NCI-H2196 (cell line): ENCODE results near the gene PTPRN2.
"Not testable (repeated sequence)": the region's sequence is repeated elsewhere in the genome, so short reads cannot be mapped to it uniquely, and the experiment has no call there.

Experiments used
- DNase-seq: peaks from one replicate; lab custom pipeline; 2025; ENCODE audit not compliant: unreplicated experiment; lab: John Stamatoyannopoulos, UW

The PTPRN2 gene

GRCh38 chr7:158471716-158472115 is 115.9 kb downstream of the PTPRN2 start:
- DNase-seq = no peak

DNA sequence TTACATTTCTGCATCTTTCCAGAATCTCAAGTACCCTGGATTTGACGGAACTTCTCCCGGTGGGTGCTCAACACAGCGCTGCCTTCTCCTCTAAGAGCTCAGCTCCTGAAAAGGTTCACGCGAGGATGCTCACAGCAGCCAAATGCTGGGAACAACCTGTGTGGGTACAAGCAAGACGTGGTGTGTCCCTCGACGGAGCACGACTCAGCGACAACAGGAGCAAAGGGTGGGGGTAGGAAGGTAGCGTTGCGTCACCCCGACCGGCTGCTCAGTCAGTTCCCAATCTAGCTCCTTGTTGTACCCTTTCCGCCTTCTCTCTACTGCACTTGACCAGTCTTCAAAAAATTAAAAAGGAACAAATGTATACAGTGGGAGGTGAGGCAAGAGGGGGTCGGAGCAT is 117.3 kb downstream of the PTPRN2 start:
- DNase-seq = no peak

- DNase-seq = no peak
Measured at GRCh38 chr7:158469396-158470051, 118.1 kb downstream of the PTPRN2 start.

DNA sequence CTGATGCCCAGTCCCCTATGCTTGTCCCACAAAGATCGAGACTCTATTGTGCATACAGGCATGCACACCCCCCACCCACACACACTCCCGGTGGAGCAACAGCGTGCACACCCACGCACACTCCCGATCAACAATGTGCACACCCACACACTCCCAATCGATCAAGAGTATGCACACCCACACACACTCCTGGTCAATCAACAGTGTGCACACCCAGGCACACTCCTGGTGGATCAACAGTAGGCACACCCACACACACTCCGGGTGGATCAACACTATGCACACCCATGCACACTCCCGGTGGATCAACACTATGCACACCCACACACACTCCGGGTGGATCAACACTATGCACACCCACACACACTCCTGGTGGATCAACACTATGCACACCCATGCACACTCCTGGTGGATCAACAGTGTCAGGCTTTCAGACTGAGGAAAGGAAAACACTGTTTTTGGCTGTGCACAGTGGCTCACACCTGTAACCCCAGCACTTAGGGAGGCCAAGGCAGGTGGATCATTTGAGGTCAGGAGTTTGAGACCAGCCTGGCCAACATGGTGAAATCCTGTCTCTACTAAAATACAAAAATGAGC is 118.8 kb downstream of the PTPRN2 start:
- DNase-seq = no peak

- no peak for DNase-seq
Measured at GRCh38 chr7:158468181-158468580, 119.4 kb downstream of the PTPRN2 start.

DNA sequence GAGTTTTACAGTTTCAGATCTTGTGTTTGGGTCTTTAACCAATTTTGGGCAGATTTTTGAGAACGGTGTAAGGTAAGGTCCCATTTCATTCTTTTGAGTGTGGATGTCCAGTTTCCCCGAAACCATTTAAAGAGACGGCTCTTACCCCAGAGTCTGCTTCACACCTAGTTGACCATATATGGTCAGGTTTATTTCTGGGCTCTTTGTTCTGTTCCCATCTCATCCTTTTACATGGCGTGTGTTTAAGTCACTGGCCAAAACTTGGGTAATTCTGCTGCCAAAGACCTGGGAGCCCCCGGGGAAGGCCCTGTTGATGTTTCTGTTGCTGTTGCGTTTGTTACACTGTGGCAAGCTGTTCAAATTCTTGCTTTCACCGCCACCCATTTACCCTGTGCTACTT is 120.1 kb downstream of the PTPRN2 start:
- DNase-seq = no peak

DNA sequence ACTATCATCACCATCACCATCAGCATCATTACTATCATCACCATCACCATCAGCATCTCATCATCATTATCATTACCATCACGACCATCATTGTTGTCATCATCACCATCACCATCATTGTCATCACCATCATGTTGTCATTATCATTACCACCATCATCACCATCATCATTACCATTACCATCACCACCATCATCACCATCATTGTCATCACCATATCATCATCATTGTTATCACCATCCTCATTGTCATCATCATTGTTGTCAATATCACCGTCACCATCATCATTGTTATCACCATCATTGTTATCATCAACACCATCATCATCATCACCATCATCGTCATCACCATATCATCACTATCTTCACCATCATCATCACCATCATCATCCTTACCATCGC is 124.3 kb downstream of the PTPRN2 start:
- no peak for DNase-seq

DNA sequence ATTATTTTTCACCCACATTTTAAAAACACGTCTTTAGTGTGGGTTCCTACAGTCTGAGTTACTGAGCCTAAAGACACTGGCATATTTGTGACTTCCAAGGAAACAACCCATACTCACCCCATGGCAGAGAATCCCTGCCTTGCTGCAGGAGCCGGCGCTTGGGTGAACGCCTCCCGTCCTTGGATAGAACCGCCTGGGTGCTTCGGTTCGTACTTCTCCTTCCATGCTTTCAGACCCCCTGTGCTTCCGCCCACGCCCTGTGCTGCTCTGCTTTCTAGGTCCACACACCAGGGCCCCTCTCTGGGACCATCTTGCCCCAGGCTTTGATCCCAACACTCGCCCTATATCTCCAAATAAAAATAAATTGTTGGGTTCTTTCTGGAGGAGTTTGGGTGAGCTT is 125.8 kb downstream of the PTPRN2 start:
- DNase-seq = no peak

GRCh38 chr7:158460665-158461064 is 127.0 kb downstream of the PTPRN2 start:
- DNase-seq = no peak

GRCh38 chr7:158458716-158459282 is 128.8 kb downstream of the PTPRN2 start:
- DNase-seq = no peak

GRCh38 chr7:158458096-158458495 is 129.5 kb downstream of the PTPRN2 start:
- DNase-seq = no peak

DNA sequence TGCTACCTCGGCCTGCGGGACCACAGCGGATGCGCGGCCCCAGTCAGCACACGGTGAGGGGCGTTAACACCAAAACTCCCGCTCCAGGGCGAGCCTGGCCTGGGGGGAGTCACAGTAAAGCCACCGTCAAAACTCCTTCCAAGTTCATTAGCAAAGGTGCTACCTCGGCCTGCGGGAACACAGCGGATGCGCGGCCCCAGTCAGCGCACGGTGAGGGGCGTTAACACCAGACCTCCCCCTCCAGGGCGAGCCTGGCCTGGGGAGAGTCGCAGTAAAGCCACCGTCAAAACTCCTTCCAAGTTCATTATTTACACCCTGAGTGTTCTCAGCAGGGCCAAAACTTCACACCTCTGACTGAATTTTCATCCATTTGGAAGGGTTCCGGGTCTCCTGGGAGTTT is 130.0 kb downstream of the PTPRN2 start:
- not testable (repeated sequence) for DNase-seq

DNA sequence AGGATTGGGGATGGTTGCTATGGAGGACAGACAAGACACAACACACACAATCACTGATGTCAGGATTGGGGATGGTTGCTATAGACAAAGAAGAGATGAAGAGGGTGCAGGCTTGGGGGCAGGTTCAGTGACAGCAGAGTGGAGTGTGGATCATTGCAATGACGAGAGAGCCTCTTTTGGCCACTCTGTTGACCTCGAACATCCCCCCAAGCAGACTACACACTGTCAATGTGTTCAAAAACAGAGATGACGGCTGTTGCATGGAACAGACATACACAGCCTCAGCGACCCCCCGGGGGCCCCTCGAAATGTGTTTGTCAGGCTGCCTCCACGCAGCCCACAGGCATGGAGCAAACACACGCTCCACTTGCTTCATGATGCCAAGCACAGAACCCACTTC is 133.0 kb downstream of the PTPRN2 start:
- no peak for DNase-seq

- no peak for DNase-seq
Measured at GRCh38 chr7:158453663-158454062, 134.0 kb downstream of the PTPRN2 start.

DNA sequence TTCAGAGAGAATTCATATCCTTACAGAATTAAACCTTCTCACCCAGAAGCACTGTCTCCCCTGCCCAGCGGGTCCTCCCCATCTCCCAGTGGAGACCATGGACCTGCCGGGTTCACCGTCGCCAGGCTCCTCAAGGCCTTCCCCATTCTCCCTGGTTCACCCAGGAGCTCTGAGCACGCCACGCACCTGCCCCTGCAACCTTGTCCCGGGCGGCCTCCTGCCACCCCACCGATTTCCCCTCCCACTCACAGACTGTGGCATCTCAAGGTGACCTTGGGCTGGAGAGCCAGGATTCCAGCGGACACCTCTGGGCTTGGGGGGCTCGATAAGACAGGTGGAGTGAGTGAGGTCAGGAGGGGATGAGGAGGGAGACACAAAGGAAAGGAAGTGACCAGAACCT is 135.3 kb downstream of the PTPRN2 start:
- DNase-seq = no peak

DNA sequence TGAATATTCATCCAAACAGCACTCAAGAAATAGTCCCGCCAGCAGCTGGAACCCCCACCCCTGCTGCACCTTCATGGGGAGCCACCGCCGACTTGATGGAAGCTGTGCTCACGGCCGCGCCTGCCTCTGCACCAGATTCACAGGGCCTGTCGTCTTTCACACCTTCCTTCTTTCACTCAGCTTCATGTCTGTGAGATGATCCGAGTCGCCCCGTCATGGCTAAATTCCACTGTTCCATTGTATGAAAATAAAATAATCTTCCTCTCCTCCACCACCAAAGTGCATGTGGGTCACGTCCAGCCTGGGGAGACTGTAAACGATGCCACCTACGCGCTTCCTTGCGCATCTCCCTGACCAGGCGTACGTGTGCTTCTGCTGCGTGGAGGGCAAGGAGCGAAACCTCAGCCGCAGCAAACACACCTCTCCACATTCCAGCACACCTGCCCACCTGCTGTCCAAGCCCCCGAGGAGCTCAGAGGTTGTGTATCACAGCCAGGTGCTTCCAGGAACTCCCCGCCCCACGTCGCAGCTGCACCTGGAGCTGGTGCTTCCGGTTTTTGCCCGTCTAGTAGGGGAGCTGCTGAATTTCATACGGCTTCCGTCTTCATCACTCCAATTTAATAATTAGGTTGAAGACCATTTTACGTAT is 137.0 kb downstream of the PTPRN2 start:
- DNase-seq = no peak

- DNase-seq = no peak
Measured at GRCh38 chr7:158449942-158450341, 137.7 kb downstream of the PTPRN2 start.

GRCh38 chr7:158449266-158449665 is 138.4 kb downstream of the PTPRN2 start:
- DNase-seq = no peak

DNA sequence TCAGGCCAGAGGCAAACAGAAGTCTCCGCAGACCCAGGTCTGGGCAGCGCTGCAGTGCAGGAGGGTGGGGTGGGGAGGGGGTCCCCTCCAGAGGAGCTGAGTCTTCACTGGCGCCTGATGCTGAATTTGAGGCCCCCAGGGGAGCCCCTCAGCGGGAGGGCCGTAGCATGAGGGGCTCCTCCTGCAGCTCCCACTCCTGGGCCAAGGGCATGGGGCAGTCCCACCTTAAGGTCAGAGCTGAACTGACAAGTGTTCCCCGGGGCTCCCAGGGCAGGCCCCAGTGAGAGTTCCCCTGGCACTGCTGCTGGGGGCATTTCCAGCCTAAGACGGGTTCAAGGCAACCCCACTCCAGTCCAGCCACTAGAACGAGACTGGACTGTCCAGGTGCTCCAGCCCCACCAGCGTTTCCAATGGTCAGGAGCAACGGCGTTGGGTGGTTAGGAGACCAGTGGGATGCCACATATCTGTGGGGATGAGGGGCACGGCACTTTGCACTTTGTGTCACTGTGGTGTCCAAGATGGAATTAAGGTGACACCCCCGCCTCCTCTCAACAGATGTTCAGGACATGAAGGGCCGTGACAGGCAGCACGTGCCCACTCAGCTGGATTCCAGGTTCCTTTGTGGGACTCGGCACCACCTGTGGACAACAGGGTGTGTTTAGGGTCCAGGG is 139.1 kb downstream of the PTPRN2 start:
- no peak for DNase-seq

DNA sequence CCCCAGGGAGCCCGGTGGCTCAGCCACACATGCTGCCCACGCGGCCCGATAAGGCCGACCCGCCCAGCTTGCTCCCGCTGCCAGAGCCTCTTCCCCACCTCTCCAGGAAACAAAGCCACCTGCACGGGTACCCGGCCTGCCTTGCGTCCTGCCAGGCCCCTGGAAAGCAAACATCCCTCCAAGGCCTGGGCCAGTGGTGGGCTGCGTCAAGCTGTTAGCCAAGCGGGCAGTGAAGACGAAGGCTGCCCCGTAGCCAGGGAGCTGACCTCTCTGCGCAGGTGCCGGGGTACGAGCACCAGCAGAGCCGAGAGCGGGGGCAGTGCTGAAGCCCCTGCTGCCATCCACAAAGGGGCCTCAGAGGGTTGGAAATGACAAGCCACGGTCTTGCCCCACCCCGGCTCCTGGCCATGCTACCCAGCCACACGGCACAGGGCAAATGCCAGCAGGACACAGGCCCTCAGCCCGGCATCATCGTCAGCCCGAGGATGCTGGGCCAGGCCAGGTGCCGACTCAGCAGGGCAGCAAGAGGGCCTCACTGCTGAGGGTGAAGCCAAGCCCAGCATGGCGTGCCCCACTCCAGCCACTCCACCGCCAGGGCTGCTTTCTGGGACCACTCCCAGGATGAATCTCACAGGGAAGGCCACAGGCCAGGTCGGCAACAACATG is 140.0 kb downstream of the PTPRN2 start:
- DNase-seq = no peak

GRCh38 chr7:158447151-158447505 is 140.5 kb downstream of the PTPRN2 start:
- no peak for DNase-seq
